ENCODE measurements around the gene MTCL3. TPM values are rescaled to one million over a fixed set of nuclear protein-coding genes. Genes with fewer than 3 reads are reported as not detected.

The MTCL3 gene

Other genes starting within 250 kb of the MTCL3 start
- 47.2 TPM for gene ECHDC1, start 175.7 kb downstream of the MTCL3 start, total RNA-seq (2021; ENCODE audit: unreplicated experiment)
- 0.25 TPM for gene KIAA0408, start 59.9 kb downstream of the MTCL3 start, total RNA-seq (2021; ENCODE audit: unreplicated experiment)
- gene C6orf58, start 57.8 kb upstream of the MTCL3 start, total RNA-seq (2021; ENCODE audit: unreplicated experiment) = 0.20 TPM